HepG2 (cell line): Measurements from ENCODE around the gene GALNT16. TPM values are rescaled to one million over a fixed set of nuclear protein-coding genes. Genes with fewer than 3 reads are reported as not detected.

Experiments
- ATAC-seq: fragments of 200-7000 bp; cut with Tn5 transposase; 3 replicates; pipeline ENCODE4 v1.9.1; 2020; ENCODE audit warnings: mild to moderate bottlenecking, moderate library complexity
- BruUV-seq: library from RNA; stranded (reverse); fragments of 400-500 nt; replicated peaks from 2 replicates; lab custom pipeline; 2021; lab: Mats Ljungman, UMichigan
- CTCF ChIA-PET: fragments of 300-600 bp; formaldehyde crosslinking; extraction: SDS; loops from one replicate; lab custom pipeline; 2021; ENCODE audit warnings: low total read pairs, inconsistent platforms, low intra/inter-chr PET ratio; lab: Yijun Ruan, JAX
- POLR2A ChIA-PET: fragments of 350-600 bp; sonication (Branson Sonifier 250); formaldehyde crosslinking; loops from one replicate; lab custom pipeline; 2020; ENCODE audit warnings: antibody characterized with exemption, inconsistent platforms; lab: Yijun Ruan, JAX
- DNase-seq: peaks from one replicate; pipeline ENCODE4 v3.0.0-alpha.2; 2015; ENCODE audit warnings: low spot score
- FAIRE-seq: peaks from 3 replicates; lab custom pipeline; 2011; peaks lifted over from hg19 to GRCh38; lab: Jason Lieb, UNC
- H2AFZ ChIP-seq: one replicate; pipeline ENCODE4 v1.6.1; 2011; ENCODE audit warnings: low read length, inconsistent platforms
- H3K27ac ChIP-seq: fragments of 300-600 bp; 3 replicates; pipeline ENCODE4 v1.8.0; 2011; ENCODE audit warnings: mixed run types, mild to moderate bottlenecking, mixed read lengths, low read length, inconsistent platforms; ENCODE audit not compliant: insufficient read depth; ENCODE audit errors: extremely low read length
- H3K27me3 ChIP-seq, 2 experiments: fragments of 200-600 bp in 1 of 2; 2 replicates in 1 of 2; 3 replicates in 1 of 2; pipeline versions ENCODE4 v1.6.0 to v1.8.0; 2011; ENCODE audit warnings: low read length in 2 of 2, mild to moderate bottlenecking in 2 of 2, moderate library complexity in 2 of 2, inconsistent platforms in 1 of 2; ENCODE audit not compliant: insufficient read depth in 2 of 2, control insufficient read depth in 1 of 2
- H3K36me3 ChIP-seq, 2 experiments: fragments of 200-600 bp in 1 of 2; replicated peaks in 1 of 2; 2 replicates in 1 of 2; 3 replicates in 1 of 2; pipeline versions ENCODE4 v1.5.1 to v1.8.0; 2011; ENCODE audit warnings: low read length in 2 of 2, inconsistent platforms in 1 of 2; ENCODE audit not compliant: insufficient read depth in 2 of 2, control insufficient read depth in 1 of 2
- H3K4me1 ChIP-seq: 2 replicates; pipeline ENCODE4 v1.5.1; 2012; ENCODE audit warnings: low read length, inconsistent platforms; ENCODE audit not compliant: insufficient read depth
- H3K4me2 ChIP-seq: 2 replicates; pipeline ENCODE4 v1.6.0; 2011; ENCODE audit warnings: low read depth, low read length, inconsistent platforms
- H3K4me3 ChIP-seq, 3 experiments: fragments of 200-600 bp in 1 of 3; sonication (generic), shearing (Covaris generic) in 1 of 3; replicated peaks in 1 of 3; 2 replicates each; pipeline ENCODE4 v1.5.1; 2011 to 2016; ENCODE audit warnings: low read length in 3 of 3, inconsistent platforms in 2 of 3, low read depth in 2 of 3, mild to moderate bottlenecking in 2 of 3, control low read depth in 1 of 3, mixed read lengths in 1 of 3; ENCODE audit not compliant: insufficient read depth in 1 of 3
- H3K79me2 ChIP-seq: one replicate; pipeline ENCODE4 v1.6.1; 2011; ENCODE audit warnings: low read length, inconsistent platforms; ENCODE audit not compliant: insufficient read depth
- H3K9ac ChIP-seq: 2 replicates; pipeline ENCODE4 v1.6.0; 2011; ENCODE audit warnings: mild to moderate bottlenecking, low read depth, low read length, inconsistent platforms; ENCODE audit not compliant: insufficient read depth
- H3K9me3 ChIP-seq: 2 replicates; pipeline ENCODE4 v1.5.1; 2012; ENCODE audit warnings: mild to moderate bottlenecking, low read length
- H4K20me1 ChIP-seq: 2 replicates; pipeline ENCODE4 v1.6.0; 2011; ENCODE audit warnings: inconsistent platforms, mild to moderate bottlenecking, low read length, moderate library complexity; ENCODE audit not compliant: insufficient read depth
- ATF5 ChIP-seq: sonication (generic); formaldehyde crosslinking; IDR thresholded peaks from 2 replicates; pipeline ENCODE4 v1.4.0; 2020; ENCODE audit warnings: mild to moderate bottlenecking, low read depth, missing genetic modification reagents
- CERS6 ChIP-seq: sonication (generic); formaldehyde crosslinking; IDR thresholded peaks from 2 replicates; pipeline ENCODE4 v1.5.0; 2020; ENCODE audit warnings: missing genetic modification reagents
- ETS1 ChIP-seq: sonication (generic); formaldehyde crosslinking; IDR thresholded peaks from 2 replicates; pipeline ENCODE4 v1.4.0; 2020; ENCODE audit warnings: missing genetic modification reagents
- ISL2 ChIP-seq: sonication (generic); formaldehyde crosslinking; IDR thresholded peaks from 2 replicates; pipeline ENCODE4 v1.5.0; 2020; ENCODE audit warnings: missing genetic modification reagents
- KDM1A ChIP-seq: IDR thresholded peaks from 2 replicates; pipeline ENCODE4 v1.6.1; 2016; ENCODE audit warnings: missing compliant biosample characterization
- MTF1 ChIP-seq: sonication (generic); formaldehyde crosslinking; IDR thresholded peaks from 2 replicates; pipeline ENCODE4 v1.5.0; 2020; ENCODE audit warnings: missing genetic modification reagents
- NFATC3 ChIP-seq: sonication (generic); formaldehyde crosslinking; IDR thresholded peaks from 2 replicates; pipeline ENCODE4 v1.5.1; 2020; ENCODE audit warnings: mild to moderate bottlenecking, missing genetic modification reagents
- PHB2 ChIP-seq: fragments of 450-650 bp; IDR thresholded peaks from 2 replicates; pipeline ENCODE4 v1.6.1; 2018; ENCODE audit not compliant: partially characterized antibody
- PHF8 ChIP-seq: sonication (generic); formaldehyde crosslinking; IDR thresholded peaks from 2 replicates; pipeline ENCODE4 v1.5.0; 2020; ENCODE audit warnings: missing genetic modification reagents
- SRSF1 ChIP-seq: fragments of 200-400 bp; formaldehyde crosslinking; optimal IDR thresholded peaks from 2 replicates; pipeline ENCODE3; 2017; ENCODE audit warnings: mild to moderate bottlenecking, low read depth, low read length, moderate library complexity
- ZMYM3 ChIP-seq: sonication (generic); formaldehyde crosslinking; IDR thresholded peaks from 2 replicates; pipeline ENCODE4 v1.5.1; 2020; ENCODE audit warnings: mild to moderate bottlenecking, missing genetic modification reagents
- ZNF552 ChIP-seq: sonication (generic); formaldehyde crosslinking; IDR thresholded peaks from 2 replicates; pipeline ENCODE4 v1.9.0; 2022; ENCODE audit warnings: missing genetic modification reagents, mild to moderate bottlenecking, borderline replicate concordance
- ZNF574 ChIP-seq: sonication (generic); formaldehyde crosslinking; IDR thresholded peaks from 2 replicates; pipeline ENCODE4 v1.4.0; 2020; ENCODE audit warnings: missing genetic modification reagents
- ZNF687 ChIP-seq: sonication (generic); formaldehyde crosslinking; IDR thresholded peaks from 2 replicates; pipeline ENCODE4 v1.5.1; 2020; ENCODE audit warnings: mild to moderate bottlenecking, missing genetic modification reagents, moderate library complexity
- WGBS: methylation state at CpG from one replicate; pipeline ENCODE4 v1.1.6; 2017; ENCODE audit warnings: low lambda C conversion rate; 5-methylcytosine and 5-hydroxymethylcytosine counted together
- in situ Hi-C: cut with HindIII; loops from 2 replicates; pipeline ENCODE4 v1.10.0; 2017; ENCODE audit warnings: low pct_unique_long_range_greater_than_20kb; ENCODE audit not compliant: extremely low pct_ligation_motif_present
- intact Hi-C: fragments of 100-400 bp; cut with micrococcal nuclease; formaldehyde crosslinking; loops from one replicate; pipeline ENCODE4 v1.10.0; 2022; ENCODE audit not compliant: unreplicated experiment
- polyA plus RNA-seq, 8 experiments: library from polyadenylated mRNA; depleted of rRNA in 3 of 8; stranded (reverse) in 7 of 8; unstranded in 1 of 8; fragments of >200 nt; fragmentation: Illumina TruSeq in 4 of 8; extraction: Trizol in 4 of 8; gene quantifications; 2 replicates each; pipeline versions ENCODE4 v1.2.1 to v1.2.3, GENCODE V29; 2011 to 2016; ENCODE audit warnings: low read depth in 4 of 8, missing spikeins in 1 of 8, mixed read lengths in 1 of 8; ENCODE audit not compliant: insufficient read depth in 1 of 8
- total RNA-seq, 5 experiments: library from RNA; depleted of rRNA; stranded (reverse); fragments of >200 nt; fragmentation: Illumina TruSeq; extraction: Trizol; gene quantifications; 2 replicates each; pipeline ENCODE4 v1.2.3, GENCODE V29; 2016; ENCODE audit warnings: low read depth in 1 of 5

The GALNT16 gene
- total and polyA plus RNA-seq, 2 of the 13 experiments (the other 11 are each of a cell fraction or from before 2014, with no cell fraction given): 0.54 to 0.82 TPM

- FAIRE-seq (no peak), ATAC-seq (no peak), DNase-seq (no peak)
- H3K4me3 ChIP-seq: peak overlapping the region; percentile 78 to 94 (median 90)
- WGBS: 7% methylated on average over 8 of the region's 8 CpGs
- BruUV-seq: no TSS peak
- no peaks in the 10 kb centered on the region for H3K9me3 ChIP-seq
- intact Hi-C loops: no loop called here
- peaks cover 56% of the 10 kb centered on the region for H3K4me1 ChIP-seq
- peak overlapping the region; percentile 95 for H3K9ac ChIP-seq
- H2AFZ ChIP-seq: no peak overlapping the region
- H3K79me2 ChIP-seq: peaks cover 91% of the 10 kb centered on the region
- in situ Hi-C loops: loop anchor here (5.0 kb wide), 1 partner anchor 63 kb away; no protein-coding TSS in a partner anchor
- peaks cover 23% of the 10 kb centered on the region for H4K20me1 ChIP-seq
- H3K27ac ChIP-seq: no peak overlapping the region
- peaks cover 4 to 13% of the 10 kb centered on the region in 2 experiments; a peak in 4 of 5 replicates for H3K36me3 ChIP-seq
- CTCF ChIA-PET: no interaction called here
- H3K4me2 ChIP-seq: peak overlapping the region; percentile 74
- POLR2A ChIA-PET: interaction anchor here (0.6 kb wide), 1 partner anchor 31 kb away, joined by 3 read pairs; no protein-coding TSS in a partner anchor
- H3K27me3 ChIP-seq: no peaks in the 10 kb centered on the region; a peak in 1 of 5 replicates
- TF ChIP-seq MTF1: no peak
- no peak for TF ChIP-seq ISL2 (CRISPR knock-in tag)
- peak; percentile 88 for TF ChIP-seq ZMYM3 (CRISPR knock-in tag)
- TF ChIP-seq ZNF574 (CRISPR knock-in tag): peak; percentile 40; the same call in 1 of the 2 replicates
- TF ChIP-seq ETS1 (CRISPR knock-in tag): no peak
- TF ChIP-seq PHB2: no peak
- peak; percentile 28; the same call in 1 of the 2 replicates for TF ChIP-seq ZNF687 (CRISPR knock-in tag)
- no peak for TF ChIP-seq ZNF552 (CRISPR knock-in tag)
- no peak for TF ChIP-seq ATF5 (CRISPR knock-in tag)
- peak; percentile 69; the same call in 1 of the 2 replicates for TF ChIP-seq KDM1A (CRISPR knock-in tag)
- TF ChIP-seq PHF8 (CRISPR knock-in tag): peak; percentile 26; the same call in 1 of the 2 replicates
- no peak for TF ChIP-seq SRSF1
- TF ChIP-seq NFATC3 (CRISPR knock-in tag): no peak
- TF ChIP-seq CERS6 (CRISPR knock-in tag): no peak
Observed at GRCh38 chr14:69399750-69400149, 139.8 kb downstream of the GALNT16 start.
